HepG2 (cell line): ENCODE measurements around the gene WDHD1. TPM values are rescaled to one million over a fixed set of nuclear protein-coding genes. Genes with fewer than 3 reads are reported as not detected.

Experiments used
- ATAC-seq: fragments of 200-7000 bp; cut with Tn5 transposase; 3 replicates; pipeline ENCODE4 v1.9.1; 2020; ENCODE audit warnings: mild to moderate bottlenecking, moderate library complexity
- BruUV-seq: library from RNA; stranded (reverse); fragments of 400-500 nt; replicated peaks from 2 replicates; lab custom pipeline; 2021; lab: Mats Ljungman, UMichigan
- CTCF ChIA-PET: fragments of 300-600 bp; formaldehyde crosslinking; extraction: SDS; loops from one replicate; lab custom pipeline; 2021; ENCODE audit warnings: low total read pairs, inconsistent platforms, low intra/inter-chr PET ratio; lab: Yijun Ruan, JAX
- POLR2A ChIA-PET: fragments of 350-600 bp; sonication (Branson Sonifier 250); formaldehyde crosslinking; loops from one replicate; lab custom pipeline; 2020; ENCODE audit warnings: antibody characterized with exemption, inconsistent platforms; lab: Yijun Ruan, JAX
- DNase-seq: peaks from one replicate; pipeline ENCODE4 v3.0.0-alpha.2; 2015; ENCODE audit warnings: low spot score
- FAIRE-seq: peaks from 3 replicates; lab custom pipeline; 2011; peaks lifted over from hg19 to GRCh38; lab: Jason Lieb, UNC
- H2AFZ ChIP-seq: one replicate; pipeline ENCODE4 v1.6.1; 2011; ENCODE audit warnings: low read length, inconsistent platforms
- H3K27ac ChIP-seq: fragments of 300-600 bp; 3 replicates; pipeline ENCODE4 v1.8.0; 2011; ENCODE audit warnings: mixed run types, mild to moderate bottlenecking, mixed read lengths, low read length, inconsistent platforms; ENCODE audit not compliant: insufficient read depth; ENCODE audit errors: extremely low read length
- H3K27me3 ChIP-seq, 2 experiments: fragments of 200-600 bp in 1 of 2; 2 replicates in 1 of 2; 3 replicates in 1 of 2; pipeline versions ENCODE4 v1.6.0 to v1.8.0; 2011; ENCODE audit warnings: low read length in 2 of 2, mild to moderate bottlenecking in 2 of 2, moderate library complexity in 2 of 2, inconsistent platforms in 1 of 2; ENCODE audit not compliant: insufficient read depth in 2 of 2, control insufficient read depth in 1 of 2
- H3K36me3 ChIP-seq, 2 experiments: fragments of 200-600 bp in 1 of 2; replicated peaks in 1 of 2; 2 replicates in 1 of 2; 3 replicates in 1 of 2; pipeline versions ENCODE4 v1.5.1 to v1.8.0; 2011; ENCODE audit warnings: low read length in 2 of 2, inconsistent platforms in 1 of 2; ENCODE audit not compliant: insufficient read depth in 2 of 2, control insufficient read depth in 1 of 2
- H3K4me1 ChIP-seq: 2 replicates; pipeline ENCODE4 v1.5.1; 2012; ENCODE audit warnings: low read length, inconsistent platforms; ENCODE audit not compliant: insufficient read depth
- H3K4me2 ChIP-seq: 2 replicates; pipeline ENCODE4 v1.6.0; 2011; ENCODE audit warnings: low read depth, low read length, inconsistent platforms
- H3K4me3 ChIP-seq, 3 experiments: fragments of 200-600 bp in 1 of 3; sonication (generic), shearing (Covaris generic) in 1 of 3; replicated peaks in 1 of 3; 2 replicates each; pipeline ENCODE4 v1.5.1; 2011 to 2016; ENCODE audit warnings: low read length in 3 of 3, inconsistent platforms in 2 of 3, low read depth in 2 of 3, mild to moderate bottlenecking in 2 of 3, control low read depth in 1 of 3, mixed read lengths in 1 of 3; ENCODE audit not compliant: insufficient read depth in 1 of 3
- H3K79me2 ChIP-seq: one replicate; pipeline ENCODE4 v1.6.1; 2011; ENCODE audit warnings: low read length, inconsistent platforms; ENCODE audit not compliant: insufficient read depth
- H3K9ac ChIP-seq: 2 replicates; pipeline ENCODE4 v1.6.0; 2011; ENCODE audit warnings: mild to moderate bottlenecking, low read depth, low read length, inconsistent platforms; ENCODE audit not compliant: insufficient read depth
- H3K9me3 ChIP-seq: 2 replicates; pipeline ENCODE4 v1.5.1; 2012; ENCODE audit warnings: mild to moderate bottlenecking, low read length
- H4K20me1 ChIP-seq: 2 replicates; pipeline ENCODE4 v1.6.0; 2011; ENCODE audit warnings: inconsistent platforms, mild to moderate bottlenecking, low read length, moderate library complexity; ENCODE audit not compliant: insufficient read depth
- HDAC6 ChIP-seq: fragments of 200-600 bp; sonication (generic); IDR thresholded peaks from 2 replicates; pipeline ENCODE4 v1.7.0; 2017; ENCODE audit warnings: mild to moderate bottlenecking, antibody characterized with exemption, low read length, low read depth
- NFIC ChIP-seq: IDR thresholded peaks from 2 replicates; pipeline ENCODE4 v1.6.1; 2012; ENCODE audit warnings: mild to moderate bottlenecking, low read length, inconsistent platforms
- SIN3B ChIP-seq: fragments of 150-350 bp; IDR thresholded peaks from 2 replicates; pipeline ENCODE4 v1.6.1; 2014; ENCODE audit warnings: low read length
- THYN1 ChIP-seq: sonication (generic); formaldehyde crosslinking; IDR thresholded peaks from 2 replicates; pipeline ENCODE4 v1.8.1; 2023; ENCODE audit warnings: low read depth, mild to moderate bottlenecking, moderate library complexity, missing genetic modification reagents, borderline replicate concordance
- XRCC5 ChIP-seq: fragments of 200-400 bp; formaldehyde crosslinking; optimal IDR thresholded peaks from 2 replicates; pipeline ENCODE3; 2017; ENCODE audit warnings: mild to moderate bottlenecking, low read length
- ZBTB25 ChIP-seq: IDR thresholded peaks from 2 replicates; pipeline ENCODE4 v1.6.1; 2018; ENCODE audit warnings: missing genetic modification reagents
- ZNF205 ChIP-seq: IDR thresholded peaks from 2 replicates; pipeline ENCODE4 v1.6.1; 2018; ENCODE audit warnings: missing biosample characterization, missing genetic modification reagents
- ZNF24 ChIP-seq: fragments of 450-650 bp; IDR thresholded peaks from 2 replicates; pipeline ENCODE4 v1.6.1; 2017; ENCODE audit warnings: antibody characterized with exemption, mild to moderate bottlenecking
- ZNF567 ChIP-seq: sonication (generic); formaldehyde crosslinking; IDR thresholded peaks from 2 replicates; pipeline ENCODE4 v1.8.1; 2023; ENCODE audit warnings: mild to moderate bottlenecking, missing genetic modification reagents, borderline replicate concordance
- ZNF7 ChIP-seq: IDR thresholded peaks from 2 replicates; pipeline ENCODE4 v1.6.1; 2016; ENCODE audit warnings: missing biosample characterization, missing genetic modification reagents
- ZNF770 ChIP-seq: sonication (generic); formaldehyde crosslinking; IDR thresholded peaks from 2 replicates; pipeline ENCODE4 v1.5.0; 2020; ENCODE audit warnings: mild to moderate bottlenecking, missing genetic modification reagents
- in situ Hi-C: cut with HindIII; loops from 2 replicates; pipeline ENCODE4 v1.10.0; 2017; ENCODE audit warnings: low pct_unique_long_range_greater_than_20kb; ENCODE audit not compliant: extremely low pct_ligation_motif_present
- intact Hi-C: fragments of 100-400 bp; cut with micrococcal nuclease; formaldehyde crosslinking; loops from one replicate; pipeline ENCODE4 v1.10.0; 2022; ENCODE audit not compliant: unreplicated experiment
- polyA plus RNA-seq, 8 experiments: library from polyadenylated mRNA; depleted of rRNA in 3 of 8; stranded (reverse) in 7 of 8; unstranded in 1 of 8; fragments of >200 nt; fragmentation: Illumina TruSeq in 4 of 8; extraction: Trizol in 4 of 8; gene quantifications; 2 replicates each; pipeline versions ENCODE4 v1.2.1 to v1.2.3, GENCODE V29; 2011 to 2016; ENCODE audit warnings: low read depth in 4 of 8, missing spikeins in 1 of 8, mixed read lengths in 1 of 8; ENCODE audit not compliant: insufficient read depth in 1 of 8
- total RNA-seq, 5 experiments: library from RNA; depleted of rRNA; stranded (reverse); fragments of >200 nt; fragmentation: Illumina TruSeq; extraction: Trizol; gene quantifications; 2 replicates each; pipeline ENCODE4 v1.2.3, GENCODE V29; 2016; ENCODE audit warnings: low read depth in 1 of 5

WDHD1 gene
- total and polyA plus RNA-seq, 2 of the 13 experiments (the other 11 are each of a cell fraction or from before 2014, with no cell fraction given): 5.5 to 27.5 TPM

- Histone ChIP-seq H3K4me3 (no peak overlapping the region), H3K36me3 (no peaks in the 10 kb centered on the region), H2AFZ (no peak overlapping the region), H3K79me2 (no peaks in the 10 kb centered on the region), H3K27ac (no peak overlapping the region), H3K4me2 (no peak overlapping the region), H3K4me1 (no peaks in the 10 kb centered on the region), H3K27me3 (no peaks in the 10 kb centered on the region), H4K20me1 (no peaks in the 10 kb centered on the region), H3K9ac (no peak overlapping the region), H3K9me3 (no peaks in the 10 kb centered on the region)
- FAIRE-seq (no peak), DNase-seq (no peak), ATAC-seq (no peak)
- in situ Hi-C loops: no loop called here
- TF ChIP-seq NFIC: no peak
- TF ChIP-seq HDAC6: no peak
- no peak for TF ChIP-seq ZNF24
- no peak for TF ChIP-seq ZNF770 (CRISPR knock-in tag)
- no peak for TF ChIP-seq ZNF205 (CRISPR knock-in tag)
- TF ChIP-seq XRCC5: no peak
- TF ChIP-seq ZNF7 (CRISPR knock-in tag): no peak
- TF ChIP-seq ZBTB25 (CRISPR knock-in tag): no peak
- no peak for TF ChIP-seq THYN1 (CRISPR knock-in tag)
- no peak for TF ChIP-seq SIN3B
- TF ChIP-seq ZNF567 (CRISPR knock-in tag): no peak
- ChIA-PET CTCF (no interaction called here), POLR2A (no interaction called here)
- no TSS peak for BruUV-seq
- intact Hi-C loops: no loop called here
Observed at GRCh38 chr14:54928216-54928615, 98.7 kb downstream of the WDHD1 start.
